ENCODE data around the gene RAB3IL1.

- TF ChIP-seq, protein P1, sequence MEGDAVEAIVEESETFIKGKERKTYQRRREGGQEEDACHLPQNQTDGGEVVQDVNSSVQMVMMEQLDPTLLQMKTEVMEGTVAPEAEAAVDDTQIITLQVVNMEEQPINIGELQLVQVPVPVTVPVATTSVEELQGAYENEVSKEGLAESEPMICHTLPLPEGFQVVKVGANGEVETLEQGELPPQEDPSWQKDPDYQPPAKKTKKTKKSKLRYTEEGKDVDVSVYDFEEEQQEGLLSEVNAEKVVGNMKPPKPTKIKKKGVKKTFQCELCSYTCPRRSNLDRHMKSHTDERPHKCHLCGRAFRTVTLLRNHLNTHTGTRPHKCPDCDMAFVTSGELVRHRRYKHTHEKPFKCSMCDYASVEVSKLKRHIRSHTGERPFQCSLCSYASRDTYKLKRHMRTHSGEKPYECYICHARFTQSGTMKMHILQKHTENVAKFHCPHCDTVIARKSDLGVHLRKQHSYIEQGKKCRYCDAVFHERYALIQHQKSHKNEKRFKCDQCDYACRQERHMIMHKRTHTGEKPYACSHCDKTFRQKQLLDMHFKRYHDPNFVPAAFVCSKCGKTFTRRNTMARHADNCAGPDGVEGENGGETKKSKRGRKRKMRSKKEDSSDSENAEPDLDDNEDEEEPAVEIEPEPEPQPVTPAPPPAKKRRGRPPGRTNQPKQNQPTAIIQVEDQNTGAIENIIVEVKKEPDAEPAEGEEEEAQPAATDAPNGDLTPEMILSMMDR (IDR thresholded peaks at IDR 0.05; ENCODE audit: insufficient read depth, low read length, poor library complexity, severe bottlenecking), result no peak
- no peak for TF ChIP-seq EZH2phosphoT487 (conservative IDR thresholded peaks at IDR 0.05; ENCODE audit: low read length)
Measured at GRCh38 chr11:61906522-61906909, 10.8 kb downstream of the RAB3IL1 start.

All from SU-DHL-6 (cell line).